ENCODE data around the gene C11orf52.
"Not testable (repeated sequence)": the region's sequence is repeated elsewhere in the genome, so short reads cannot be mapped to it uniquely, and the experiment has no call there.

GRCh38 chr11:111933176-111933575 lies 14.5 kb downstream of the C11orf52 start:
- not testable (repeated sequence) for TF ChIP-seq CTCF, POLR2A, EP300 (IDR thresholded peaks at IDR 0.05)

Measured in suprapubic skin (tissue), 3 donors.